GM18505 (cell line): Measurements from ENCODE around the gene GGPS1.
"Not testable (repeated sequence)": the region's sequence is repeated elsewhere in the genome, so short reads cannot be mapped to it uniquely, and the experiment has no call there.

Experiments
- ATAC-seq: cut with Tn5 transposase; IDR thresholded peaks from one replicate; pipeline ENCODE4 v1.9.1; 2021; ENCODE audit not compliant: unreplicated experiment
- POLR2A ChIP-seq: IDR thresholded peaks from 4 replicates; pipeline ENCODE4 v1.6.1; 2011; ENCODE audit warnings: borderline replicate concordance; ENCODE audit not compliant: insufficient read depth, insufficient read length; ENCODE audit errors: extremely low read depth

Gene GGPS1

GRCh38 chr1:235328271-235329138, at the start of gene GGPS1:
Gene GGPS1, plus strand, starts transcription at chr1:235328570. Its CDS starts 6,695 bp downstream, at chr1:235335265.
- peak; percentile 79 for TF ChIP-seq POLR2A
- ATAC-seq: peak; percentile 54

- no peak for ATAC-seq
- no peak for TF ChIP-seq POLR2A
These were observed 49.5 kb upstream of the GGPS1 start for GRCh38 chr1:235278915-235279292.

GRCh38 chr1:235279694-235280093, 48.7 kb upstream of the GGPS1 start:
- no peak for TF ChIP-seq POLR2A
- ATAC-seq: no peak

GRCh38 chr1:235280467-235280866, 47.9 kb upstream of the GGPS1 start:
- no peak for ATAC-seq
- TF ChIP-seq POLR2A: no peak

GRCh38 chr1:235283636-235284035, 44.7 kb upstream of the GGPS1 start:
- ATAC-seq: not testable (repeated sequence)

GRCh38 chr1:235284231-235284769, 44.1 kb upstream of the GGPS1 start:
- no peak for ATAC-seq

GRCh38 chr1:235286667-235287066, 41.7 kb upstream of the GGPS1 start:
- ATAC-seq: no peak

More at GRCh38 chr1:235284231-235284769, 44.1 kb upstream of the GGPS1 start:
- TF ChIP-seq POLR2A: no peak

GRCh38 chr1:235287208-235287882, 41.0 kb upstream of the GGPS1 start:
- no peak for TF ChIP-seq POLR2A
- no peak for ATAC-seq

More at GRCh38 chr1:235286667-235287066, 41.7 kb upstream of the GGPS1 start:
- no peak for TF ChIP-seq POLR2A

- ATAC-seq: no peak
- no peak for TF ChIP-seq POLR2A
These were observed 38.3 kb upstream of the GGPS1 start for GRCh38 chr1:235289859-235290739.

- ATAC-seq: no peak
- TF ChIP-seq POLR2A: no peak
These were observed 37.4 kb upstream of the GGPS1 start for GRCh38 chr1:235290740-235291502.

- TF ChIP-seq POLR2A: no peak
These were observed 36.7 kb upstream of the GGPS1 start for GRCh38 chr1:235291599-235292091.

GRCh38 chr1:235292790-235293189, 35.6 kb upstream of the GGPS1 start:
- no peak for ATAC-seq
- TF ChIP-seq POLR2A: no peak

More at GRCh38 chr1:235291599-235292091, 36.7 kb upstream of the GGPS1 start:
- ATAC-seq: no peak
